ENCODE results near the gene ARAP3. TPM values are rescaled to one million over a fixed set of nuclear protein-coding genes. Genes with fewer than 3 reads are reported as not detected.

Gene ARAP3
- polyA plus RNA-seq, 1 donor from 2014 or later, result 1.4 TPM

DNA sequence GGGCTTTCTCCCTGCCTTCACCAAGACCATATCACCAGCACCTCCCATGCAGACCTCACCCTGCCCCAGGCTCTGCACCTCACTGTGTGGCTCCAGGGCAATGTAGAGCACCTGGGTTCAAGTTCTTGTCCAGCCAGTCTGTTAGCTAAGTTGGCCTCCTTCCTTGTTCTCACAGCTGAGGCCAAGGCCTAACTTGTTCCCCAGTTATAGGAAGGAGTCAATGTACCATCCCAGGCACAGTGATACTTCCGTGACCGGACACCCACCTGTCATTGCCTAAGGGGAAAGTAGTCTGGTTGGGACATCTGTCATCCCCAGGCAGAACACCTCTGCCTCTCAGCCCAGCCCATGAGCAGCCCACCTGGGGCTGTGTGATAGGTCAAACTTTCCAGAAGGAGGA lies 14.4 kb upstream of the ARAP3 start:
- H3K27me3 ChIP-seq (ENCODE audit: insufficient read depth, low read depth, low read length), result no peaks in the 10 kb centered on the region
- H3K9me3 ChIP-seq (ENCODE audit: low read length), result no peaks in the 10 kb centered on the region
- H3F3A ChIP-seq (ENCODE audit: insufficient read depth, low read length, poor library complexity, severe bottlenecking), result no peaks in the 10 kb centered on the region
- no peaks in the 10 kb centered on the region for H3K79me2 ChIP-seq (replicated peaks; ENCODE audit: insufficient read depth, low read length)
- no peaks in the 10 kb centered on the region for H3K9me2 ChIP-seq (ENCODE audit: insufficient read depth, low read length)
- H3K4me2 ChIP-seq (ENCODE audit: low read length), result no peak overlapping the region
- H3K36me3 ChIP-seq (ENCODE audit: insufficient read depth, low read length), result no peaks in the 10 kb centered on the region
- no peak overlapping the region for H3K27ac ChIP-seq (ENCODE audit: low read length)
- H4K20me1 ChIP-seq (ENCODE audit: insufficient read depth), result no peaks in the 10 kb centered on the region
- no peak for TF ChIP-seq MXI1 (conservative IDR thresholded peaks at IDR 0.05; ENCODE audit: poor library complexity, severe bottlenecking)
- TF ChIP-seq POLR2AphosphoS5 (IDR thresholded peaks at IDR 0.05), result no peak
- no peak for TF ChIP-seq SMC3 (conservative IDR thresholded peaks at IDR 0.05; ENCODE audit: poor library complexity)
- TF ChIP-seq TAF1 (IDR thresholded peaks at IDR 0.05; ENCODE audit: low read depth), result no peak
- TF ChIP-seq, protein P1, sequence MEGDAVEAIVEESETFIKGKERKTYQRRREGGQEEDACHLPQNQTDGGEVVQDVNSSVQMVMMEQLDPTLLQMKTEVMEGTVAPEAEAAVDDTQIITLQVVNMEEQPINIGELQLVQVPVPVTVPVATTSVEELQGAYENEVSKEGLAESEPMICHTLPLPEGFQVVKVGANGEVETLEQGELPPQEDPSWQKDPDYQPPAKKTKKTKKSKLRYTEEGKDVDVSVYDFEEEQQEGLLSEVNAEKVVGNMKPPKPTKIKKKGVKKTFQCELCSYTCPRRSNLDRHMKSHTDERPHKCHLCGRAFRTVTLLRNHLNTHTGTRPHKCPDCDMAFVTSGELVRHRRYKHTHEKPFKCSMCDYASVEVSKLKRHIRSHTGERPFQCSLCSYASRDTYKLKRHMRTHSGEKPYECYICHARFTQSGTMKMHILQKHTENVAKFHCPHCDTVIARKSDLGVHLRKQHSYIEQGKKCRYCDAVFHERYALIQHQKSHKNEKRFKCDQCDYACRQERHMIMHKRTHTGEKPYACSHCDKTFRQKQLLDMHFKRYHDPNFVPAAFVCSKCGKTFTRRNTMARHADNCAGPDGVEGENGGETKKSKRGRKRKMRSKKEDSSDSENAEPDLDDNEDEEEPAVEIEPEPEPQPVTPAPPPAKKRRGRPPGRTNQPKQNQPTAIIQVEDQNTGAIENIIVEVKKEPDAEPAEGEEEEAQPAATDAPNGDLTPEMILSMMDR (IDR thresholded peaks at IDR 0.05; ENCODE audit: poor library complexity, severe bottlenecking), result no peak
- TF ChIP-seq EP300 (conservative IDR thresholded peaks at IDR 0.05; ENCODE audit: poor library complexity, severe bottlenecking), result no peak
- TF ChIP-seq RAD21 (conservative IDR thresholded peaks at IDR 0.05), result no peak
- no peak for TF ChIP-seq EZH2 (IDR thresholded peaks at IDR 0.05; ENCODE audit: borderline replicate concordance, insufficient read depth, low read length, poor library complexity, severe bottlenecking)
- TF ChIP-seq, protein P2, sequence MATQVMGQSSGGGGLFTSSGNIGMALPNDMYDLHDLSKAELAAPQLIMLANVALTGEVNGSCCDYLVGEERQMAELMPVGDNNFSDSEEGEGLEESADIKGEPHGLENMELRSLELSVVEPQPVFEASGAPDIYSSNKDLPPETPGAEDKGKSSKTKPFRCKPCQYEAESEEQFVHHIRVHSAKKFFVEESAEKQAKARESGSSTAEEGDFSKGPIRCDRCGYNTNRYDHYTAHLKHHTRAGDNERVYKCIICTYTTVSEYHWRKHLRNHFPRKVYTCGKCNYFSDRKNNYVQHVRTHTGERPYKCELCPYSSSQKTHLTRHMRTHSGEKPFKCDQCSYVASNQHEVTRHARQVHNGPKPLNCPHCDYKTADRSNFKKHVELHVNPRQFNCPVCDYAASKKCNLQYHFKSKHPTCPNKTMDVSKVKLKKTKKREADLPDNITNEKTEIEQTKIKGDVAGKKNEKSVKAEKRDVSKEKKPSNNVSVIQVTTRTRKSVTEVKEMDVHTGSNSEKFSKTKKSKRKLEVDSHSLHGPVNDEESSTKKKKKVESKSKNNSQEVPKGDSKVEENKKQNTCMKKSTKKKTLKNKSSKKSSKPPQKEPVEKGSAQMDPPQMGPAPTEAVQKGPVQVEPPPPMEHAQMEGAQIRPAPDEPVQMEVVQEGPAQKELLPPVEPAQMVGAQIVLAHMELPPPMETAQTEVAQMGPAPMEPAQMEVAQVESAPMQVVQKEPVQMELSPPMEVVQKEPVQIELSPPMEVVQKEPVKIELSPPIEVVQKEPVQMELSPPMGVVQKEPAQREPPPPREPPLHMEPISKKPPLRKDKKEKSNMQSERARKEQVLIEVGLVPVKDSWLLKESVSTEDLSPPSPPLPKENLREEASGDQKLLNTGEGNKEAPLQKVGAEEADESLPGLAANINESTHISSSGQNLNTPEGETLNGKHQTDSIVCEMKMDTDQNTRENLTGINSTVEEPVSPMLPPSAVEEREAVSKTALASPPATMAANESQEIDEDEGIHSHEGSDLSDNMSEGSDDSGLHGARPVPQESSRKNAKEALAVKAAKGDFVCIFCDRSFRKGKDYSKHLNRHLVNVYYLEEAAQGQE (IDR thresholded peaks at IDR 0.05; ENCODE audit: borderline replicate concordance), result no peak
- no peak overlapping the region for H3K4me3 ChIP-seq (ENCODE audit: low read length)
- no peak overlapping the region for H3K9ac ChIP-seq (ENCODE audit: low read length)
- H2AFZ ChIP-seq (ENCODE audit: low read depth, low read length), result no peak overlapping the region

DNA sequence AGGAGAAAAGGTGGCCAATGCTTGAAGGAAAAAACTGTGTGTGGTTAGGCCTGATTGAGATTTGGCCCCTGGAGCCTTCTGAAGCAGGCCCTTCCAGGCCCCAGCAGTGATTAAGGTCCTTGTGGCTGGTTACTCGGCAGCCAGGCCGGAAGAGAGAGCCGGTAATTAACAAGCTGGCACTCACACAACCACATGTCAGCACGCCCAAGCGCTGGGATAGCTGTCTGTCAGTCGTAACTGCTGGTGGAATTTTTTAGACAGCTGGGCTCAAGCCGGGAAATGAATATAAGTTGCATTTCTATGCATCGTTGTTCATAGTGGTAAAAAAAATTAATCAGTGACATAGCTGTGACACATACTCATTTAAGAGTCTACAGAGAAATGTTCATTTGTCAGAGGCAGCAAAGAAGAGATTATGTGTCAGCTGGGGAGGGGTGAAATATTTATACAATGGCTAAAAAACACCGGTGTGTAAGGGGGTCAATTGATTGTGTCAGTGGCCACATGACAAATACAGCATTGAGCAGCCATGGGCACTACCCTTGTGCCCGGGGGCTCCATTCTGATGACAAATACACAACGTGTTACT lies 13.7 kb upstream of the ARAP3 start:
- peak overlapping the region; percentile 59 for H3K27ac ChIP-seq (ENCODE audit: low read length)
- H2AFZ ChIP-seq (ENCODE audit: low read depth, low read length), result no peak overlapping the region
- no peak overlapping the region for H3K4me2 ChIP-seq (ENCODE audit: low read length)
- no peaks in the 10 kb centered on the region for H3K27me3 ChIP-seq (ENCODE audit: insufficient read depth, low read depth, low read length)
- no peaks in the 10 kb centered on the region for H3F3A ChIP-seq (ENCODE audit: insufficient read depth, low read length, poor library complexity, severe bottlenecking)
- no peaks in the 10 kb centered on the region for H3K36me3 ChIP-seq (ENCODE audit: insufficient read depth, low read length)
- TF ChIP-seq EZH2 (IDR thresholded peaks at IDR 0.05; ENCODE audit: borderline replicate concordance, insufficient read depth, low read length, poor library complexity, severe bottlenecking) (no peak), MXI1 (conservative IDR thresholded peaks at IDR 0.05; ENCODE audit: poor library complexity, severe bottlenecking) (no peak), SMC3 (conservative IDR thresholded peaks at IDR 0.05; ENCODE audit: poor library complexity) (no peak), RAD21 (conservative IDR thresholded peaks at IDR 0.05) (no peak), EP300 (conservative IDR thresholded peaks at IDR 0.05; ENCODE audit: poor library complexity, severe bottlenecking) (no peak), POLR2AphosphoS5 (IDR thresholded peaks at IDR 0.05) (no peak), TAF1 (IDR thresholded peaks at IDR 0.05; ENCODE audit: low read depth) (no peak)
- TF ChIP-seq, protein P2 (IDR thresholded peaks at IDR 0.05; ENCODE audit: borderline replicate concordance), result no peak
- TF ChIP-seq, protein P1 (IDR thresholded peaks at IDR 0.05; ENCODE audit: poor library complexity, severe bottlenecking), result no peak
- no peaks in the 10 kb centered on the region for H3K79me2 ChIP-seq (replicated peaks; ENCODE audit: insufficient read depth, low read length)
- H3K9ac ChIP-seq (ENCODE audit: low read length), result peak overlapping the region; percentile 37
- H3K9me3 ChIP-seq (ENCODE audit: low read length), result no peaks in the 10 kb centered on the region
- H3K9me2 ChIP-seq (ENCODE audit: insufficient read depth, low read length), result no peaks in the 10 kb centered on the region
- no peaks in the 10 kb centered on the region for H4K20me1 ChIP-seq (ENCODE audit: insufficient read depth)
- H3K4me3 ChIP-seq (ENCODE audit: low read length), result no peak overlapping the region
